Stimulated activated CD4-positive, alpha-beta T cell treated with anti-CD3 and anti-CD28 coated beads, Interleukin-15, amount 100 ng/mL, for 48 hours (primary cell): ENCODE results near the gene EVI5L.

Experiments
- DNase-seq, 2 donors: peaks; one replicate each; pipeline ENCODE4 v3.0.0-alpha.2; 2020; ENCODE audit warnings: low read depth in 2 of 2

The EVI5L gene

GRCh38 chr19:7911508-7912143, 81.6 kb downstream of the EVI5L start:
- DNase-seq: no peak

DNA sequence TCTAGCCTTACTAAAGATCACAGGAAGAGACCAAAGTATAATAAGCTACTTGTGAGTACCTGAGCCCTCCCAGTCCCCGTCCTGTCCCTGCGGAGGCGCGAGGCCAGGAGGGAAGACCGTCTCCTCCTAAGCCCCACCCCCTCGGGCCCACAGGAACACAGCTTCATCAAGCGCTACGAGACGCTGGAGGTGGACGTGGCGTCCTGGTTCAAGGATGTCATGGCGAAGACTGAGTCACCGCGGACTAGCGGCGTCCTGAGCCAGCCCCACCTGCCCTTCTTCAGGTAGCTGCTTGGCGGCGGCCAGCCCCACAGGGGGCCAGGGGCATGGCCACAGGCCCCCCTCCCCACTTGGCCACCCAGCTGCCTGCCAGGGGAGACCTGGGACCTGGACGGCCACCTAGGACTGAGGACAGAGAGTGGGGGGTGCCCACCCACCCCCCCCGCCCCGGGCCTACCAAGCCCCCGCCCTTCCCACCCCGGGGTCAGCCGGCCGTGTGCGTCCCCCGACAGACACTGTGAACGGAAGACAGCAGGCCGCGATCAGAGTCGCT, 82.2 kb downstream of the EVI5L start:
- no peak for DNase-seq

DNA sequence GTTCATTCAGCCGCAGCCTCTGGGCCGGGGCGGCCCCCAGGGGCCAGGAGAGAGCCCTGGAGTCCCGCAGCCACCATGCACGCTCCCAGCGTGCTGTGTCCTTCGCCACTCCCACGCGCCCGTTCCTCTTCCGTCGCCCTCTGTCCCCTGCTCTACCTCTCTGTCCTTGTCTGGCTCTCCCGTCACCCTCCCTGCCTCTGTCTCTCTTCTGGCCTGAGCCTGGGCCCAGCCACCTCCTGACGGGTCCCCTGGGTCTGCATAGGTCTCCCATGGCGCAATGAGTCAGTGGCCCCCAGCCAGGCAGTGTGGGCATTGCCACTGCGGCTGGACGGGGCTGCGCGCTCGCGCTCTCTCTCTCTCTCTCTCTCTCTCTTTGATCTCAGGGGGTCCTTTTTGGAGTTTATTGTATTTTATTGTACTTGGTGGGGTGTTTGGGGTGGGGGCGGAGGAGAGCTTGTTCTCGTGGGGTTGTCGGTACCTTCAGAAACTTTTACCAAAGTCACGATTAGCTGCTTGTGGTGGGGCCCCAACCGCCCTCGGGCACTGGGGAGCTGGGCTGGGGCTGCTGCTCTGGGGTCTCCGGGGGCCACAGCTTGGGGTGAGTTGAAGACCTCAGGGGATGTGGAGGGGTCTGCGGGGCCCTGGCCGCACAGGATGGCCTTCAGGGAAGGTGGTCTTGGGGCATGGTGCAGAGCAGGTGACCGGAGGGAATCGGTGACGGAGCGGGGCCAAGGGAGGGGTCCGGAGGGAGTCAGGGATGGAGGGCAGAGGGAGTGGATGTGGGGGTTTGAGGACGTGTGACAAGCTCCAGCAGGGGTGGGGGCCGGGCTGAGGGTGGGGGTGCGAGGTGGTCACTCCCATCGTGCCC, 82.9 kb downstream of the EVI5L start:
- no peak for DNase-seq

GRCh38 chr19:7913652-7914051, 83.6 kb downstream of the EVI5L start:
- DNase-seq: no peak

- DNase-seq: no peak
These were observed 84.1 kb downstream of the EVI5L start for GRCh38 chr19:7914099-7914498.
